Activated CD8-positive, alpha-beta memory T cell treated with anti-CD3 and anti-CD28 coated beads, Interleukin-2, amount 50 U/mL, for 24 hours (primary cell): ENCODE results near the gene ZBTB48.
"Not testable (repeated sequence)": the region's sequence is repeated elsewhere in the genome, so short reads cannot be mapped to it uniquely, and the experiment has no call there.

Source experiments
- DNase-seq: peaks from one replicate; pipeline ENCODE4 v3.0.0-alpha.2; 2020; ENCODE audit errors: extremely low read depth

Gene ZBTB48

DNA sequence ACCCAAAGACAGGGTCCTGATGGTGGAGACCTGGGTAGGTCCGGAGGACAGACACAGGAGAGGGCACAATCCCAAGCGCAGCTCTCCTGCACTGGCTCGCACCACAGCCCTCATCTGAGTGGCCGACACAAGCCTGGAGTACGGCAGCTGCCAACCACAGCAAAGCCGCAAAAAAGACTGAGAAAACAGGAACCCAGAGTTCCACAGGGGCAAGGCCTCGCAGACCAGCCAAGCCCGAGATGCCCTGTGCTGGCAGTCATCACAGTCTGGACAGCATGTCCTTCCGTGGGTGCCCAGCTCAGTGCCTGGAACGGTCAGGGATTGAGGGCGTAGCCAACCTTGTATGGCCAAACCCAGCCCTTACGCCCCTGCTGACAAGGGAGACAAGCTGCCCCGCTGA, 11.4 kb downstream of the ZBTB48 start:
- DNase-seq = no peak

DNA sequence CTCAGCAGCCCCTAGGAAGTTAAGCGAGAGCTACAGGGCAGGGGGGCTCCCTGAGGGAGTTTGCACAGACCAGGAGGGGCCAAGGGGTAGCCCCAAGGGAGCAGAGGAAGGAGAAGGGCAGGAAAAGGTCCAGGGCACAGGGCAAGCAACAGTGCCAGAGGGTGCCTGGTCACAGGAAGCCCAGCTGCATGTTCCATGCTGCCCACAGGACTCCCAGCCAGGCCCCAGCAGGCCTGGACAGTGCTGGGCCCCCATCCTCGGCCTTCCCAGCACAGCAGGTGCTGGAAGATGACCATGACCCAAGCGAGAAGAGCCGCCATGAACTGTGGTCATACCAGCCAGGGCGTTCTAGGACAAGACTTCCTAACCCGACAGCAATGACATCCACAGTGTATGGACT, 11.8 kb downstream of the ZBTB48 start:
- DNase-seq = no peak

DNA sequence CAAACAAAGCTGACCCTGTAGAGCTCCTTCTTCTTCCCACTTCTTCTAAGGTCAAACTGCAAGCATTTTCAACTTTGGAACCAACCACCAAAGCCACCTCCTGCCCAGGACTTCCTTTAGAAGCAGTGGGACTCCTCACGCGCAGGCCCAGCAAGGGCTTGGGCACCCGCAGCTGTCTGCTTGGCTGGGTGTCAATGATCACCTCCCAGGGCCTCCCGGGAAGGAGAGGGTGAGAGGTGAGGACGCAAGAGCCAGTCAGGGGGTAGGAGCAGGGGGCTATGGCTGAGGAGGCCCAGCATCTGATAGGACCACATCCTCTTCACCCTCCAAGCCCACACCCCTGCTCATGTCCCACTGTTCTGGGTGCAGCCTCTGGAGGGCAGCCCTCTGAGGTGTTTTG, 12.6 kb downstream of the ZBTB48 start:
- no peak for DNase-seq

DNA sequence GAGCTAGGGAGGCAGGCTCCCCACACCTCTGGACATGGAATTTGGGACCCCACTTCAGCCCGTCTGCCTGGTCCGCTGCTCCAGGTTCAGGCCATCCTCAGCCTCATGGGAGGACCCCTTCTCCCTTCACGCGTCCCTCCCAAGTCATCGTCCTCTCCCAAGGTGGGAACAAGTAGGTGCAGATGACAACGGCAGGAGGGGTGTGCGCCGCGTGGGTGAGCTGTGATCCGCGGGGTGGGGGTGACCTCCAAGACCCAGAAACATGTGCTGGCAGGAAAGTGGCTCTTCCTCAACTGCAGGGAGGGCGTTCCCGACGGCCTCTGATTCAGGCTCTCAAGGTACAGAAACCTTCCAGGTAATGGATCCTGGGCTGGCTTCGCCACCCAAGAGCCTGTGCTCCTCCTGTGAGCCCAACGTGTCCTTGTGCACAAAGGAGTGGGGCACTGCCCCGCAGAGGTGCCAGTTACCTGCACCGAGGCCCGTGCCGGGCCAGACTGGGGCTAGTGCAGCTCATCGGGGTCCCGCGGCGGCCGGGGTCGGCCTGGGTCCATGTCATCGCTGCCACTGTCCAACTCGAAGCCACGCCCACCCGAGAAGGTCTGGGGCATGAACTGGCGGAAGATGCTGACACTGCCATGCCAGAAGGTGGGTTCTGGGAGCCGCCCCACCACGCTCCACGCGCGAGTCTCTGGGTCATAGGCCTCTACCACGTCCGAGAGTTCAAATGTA, 13.2 kb downstream of the ZBTB48 start:
- no peak for DNase-seq

DNA sequence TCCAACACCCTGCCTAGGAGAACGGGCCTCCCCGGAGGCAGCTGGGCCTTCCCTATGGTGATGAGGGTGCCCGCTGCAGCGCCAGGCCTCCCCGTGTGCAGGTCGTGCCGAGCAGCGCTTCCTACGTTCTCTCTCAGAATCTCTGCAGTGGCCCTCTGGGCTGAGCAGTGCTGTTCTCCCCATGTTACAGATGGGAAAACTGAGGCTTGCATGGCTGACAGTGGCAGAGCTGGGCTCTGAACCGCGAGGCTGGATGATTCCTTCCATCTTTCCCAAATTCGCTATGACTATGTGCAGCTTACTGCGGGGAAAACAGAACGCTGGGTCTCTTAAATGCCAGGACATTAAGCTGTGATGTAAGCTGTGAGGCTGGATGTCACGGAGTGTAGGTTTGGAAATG, 14.0 kb downstream of the ZBTB48 start:
- no peak for DNase-seq

DNA sequence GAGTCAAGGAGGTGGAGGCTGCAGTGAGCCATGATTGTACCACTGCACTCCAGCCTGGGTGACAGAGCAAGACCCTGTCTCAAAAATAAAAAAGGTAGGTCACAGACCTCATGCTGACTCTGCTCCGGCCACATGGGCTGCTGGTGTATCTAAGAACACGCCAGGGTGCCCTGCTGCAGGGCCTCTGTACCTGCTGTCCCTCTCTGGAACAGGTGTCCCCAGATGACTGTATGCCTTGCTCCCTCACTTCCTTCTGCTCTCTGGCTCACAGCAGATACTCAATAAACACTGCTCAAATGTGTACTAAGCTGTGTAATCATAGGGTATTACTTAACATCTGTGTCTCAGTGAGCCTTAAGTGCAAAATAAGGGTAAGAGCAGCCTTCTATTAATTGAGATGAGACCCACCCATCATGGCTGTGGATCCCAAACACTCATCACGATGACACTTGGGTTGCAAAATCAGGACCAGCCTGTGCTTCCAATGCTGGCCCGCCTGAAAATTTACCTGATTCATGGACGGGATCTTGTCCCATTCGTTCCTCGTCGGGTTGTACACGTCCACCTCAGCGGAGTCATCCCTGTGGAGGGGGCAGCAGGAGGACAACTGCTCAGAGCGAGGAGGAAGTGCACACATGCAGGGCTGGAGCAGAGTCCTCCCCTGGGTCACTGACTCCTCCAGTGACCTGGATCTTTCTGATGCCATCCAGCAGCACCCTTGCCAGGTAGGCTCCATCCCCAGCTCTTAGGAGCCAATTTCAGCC, 15.4 kb downstream of the ZBTB48 start:
- DNase-seq = no peak

DNA sequence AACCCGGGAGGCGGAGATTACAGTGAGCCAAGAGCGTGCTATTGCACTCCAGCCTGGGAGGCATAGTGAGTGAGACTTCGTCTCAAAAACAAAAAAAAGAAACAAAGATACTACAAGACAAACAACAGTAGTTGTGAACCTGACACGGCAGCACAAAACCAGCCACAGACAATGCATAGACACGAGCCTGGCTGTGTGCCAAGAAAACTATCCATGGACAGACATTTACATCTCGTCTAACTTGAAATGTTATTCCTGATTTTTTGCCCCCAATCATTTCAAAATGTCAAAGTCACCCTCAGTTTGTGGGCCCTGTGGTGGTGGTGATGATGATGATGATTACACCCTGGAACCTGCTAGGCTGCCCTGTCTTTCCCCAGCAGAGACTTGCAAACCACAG, 16.6 kb downstream of the ZBTB48 start:
- no peak for DNase-seq

DNA sequence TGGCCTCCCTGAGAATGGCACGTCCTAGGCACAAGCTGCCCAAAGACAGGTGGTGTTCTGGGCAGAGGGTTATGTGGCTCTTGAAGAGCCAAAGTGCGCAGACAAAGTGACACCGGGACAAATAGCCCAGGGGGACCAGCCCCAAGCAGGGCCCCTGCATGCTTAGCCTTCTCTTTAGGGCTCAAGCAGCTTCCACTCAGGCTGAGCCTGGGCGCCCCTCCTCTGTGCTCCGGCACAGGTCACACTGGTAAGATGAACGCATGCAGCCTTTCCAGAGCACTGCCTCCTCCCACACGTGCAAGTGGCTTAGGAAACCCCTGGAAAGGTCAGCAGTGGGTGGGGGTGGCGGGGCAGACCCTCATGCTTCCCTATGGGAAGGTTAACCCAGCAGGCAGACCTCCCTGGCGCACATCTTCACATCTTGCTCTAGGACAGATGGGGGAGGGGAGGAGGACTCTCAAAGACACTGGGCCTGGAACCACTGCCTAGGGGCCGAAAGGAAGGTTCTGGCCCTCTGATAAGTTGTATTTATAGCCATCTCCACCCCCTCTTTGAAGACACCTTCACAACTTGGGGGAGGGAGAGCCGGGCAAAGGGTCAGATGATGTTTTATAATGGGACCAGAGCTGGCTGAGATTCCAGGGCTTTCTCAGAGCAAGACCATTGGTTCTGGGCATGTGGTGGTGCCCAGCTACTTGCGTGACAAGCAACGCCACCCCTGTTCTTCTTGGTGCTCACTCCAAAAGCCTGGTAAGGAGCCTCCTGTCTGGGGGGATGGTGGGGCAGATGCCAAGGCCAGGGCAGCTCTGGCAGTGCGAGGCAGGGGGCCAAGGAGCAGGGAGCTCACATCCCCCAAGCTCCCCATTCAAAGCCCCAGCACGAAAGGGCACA, 17.3 kb downstream of the ZBTB48 start:
- no peak for DNase-seq

DNA sequence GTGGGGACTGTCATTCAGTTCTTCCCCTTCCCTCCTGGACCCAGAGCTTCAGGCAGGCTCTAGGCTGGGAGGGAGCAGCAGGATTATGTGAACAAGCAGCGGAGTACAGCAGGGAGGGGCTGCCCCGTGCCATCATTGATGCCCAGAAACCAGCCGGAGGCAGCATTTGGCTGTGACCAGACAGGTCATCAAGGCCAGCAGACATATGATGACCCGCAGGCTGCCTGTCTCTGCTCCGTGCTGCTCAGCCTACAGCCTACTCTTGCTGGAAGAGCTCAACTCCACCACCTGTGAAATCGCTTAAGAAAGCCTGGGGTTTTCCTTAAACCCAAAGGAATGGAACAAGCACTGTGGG, 18.0 kb downstream of the ZBTB48 start:
- no peak for DNase-seq

DNA sequence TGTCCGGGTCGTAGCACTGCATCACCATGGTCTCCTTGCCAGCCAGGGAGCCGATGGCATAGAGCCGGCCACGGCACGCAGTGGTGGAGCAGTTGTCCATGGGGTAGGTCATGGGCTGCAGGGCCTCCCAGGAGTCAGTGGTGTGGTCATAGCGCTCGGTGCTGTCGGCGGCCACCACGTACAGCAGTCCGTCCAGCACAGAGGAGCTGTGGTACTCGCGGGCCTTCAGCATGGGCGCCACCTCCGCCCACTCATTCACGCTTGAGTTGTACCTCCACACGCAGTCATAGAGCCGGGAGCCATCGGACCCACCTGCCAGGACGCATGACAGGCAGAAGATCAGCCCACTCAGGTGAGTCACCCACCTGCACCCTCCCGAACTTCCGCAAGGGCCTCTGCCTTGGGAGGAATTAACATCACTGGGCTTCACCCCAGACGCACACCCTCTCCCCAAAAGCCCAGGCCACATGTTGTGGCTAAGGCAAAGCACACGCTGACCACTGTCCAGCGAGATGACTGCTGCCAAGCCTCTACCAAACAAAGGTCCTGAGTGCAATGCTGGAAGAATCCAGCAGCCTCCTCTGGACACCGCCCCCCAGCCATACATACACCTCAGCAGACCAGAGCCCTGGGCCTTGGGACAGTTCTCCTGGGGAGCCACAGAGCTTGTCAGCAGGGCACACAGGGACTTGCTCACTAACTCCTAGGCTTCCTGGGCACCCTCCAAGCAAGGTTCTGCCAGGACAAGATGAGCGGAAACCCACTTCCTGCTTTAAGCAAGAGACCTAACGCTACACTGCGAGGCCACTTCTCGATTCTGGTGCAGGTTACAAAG, 19.6 kb downstream of the ZBTB48 start:
- peak; percentile 23 for DNase-seq

DNA sequence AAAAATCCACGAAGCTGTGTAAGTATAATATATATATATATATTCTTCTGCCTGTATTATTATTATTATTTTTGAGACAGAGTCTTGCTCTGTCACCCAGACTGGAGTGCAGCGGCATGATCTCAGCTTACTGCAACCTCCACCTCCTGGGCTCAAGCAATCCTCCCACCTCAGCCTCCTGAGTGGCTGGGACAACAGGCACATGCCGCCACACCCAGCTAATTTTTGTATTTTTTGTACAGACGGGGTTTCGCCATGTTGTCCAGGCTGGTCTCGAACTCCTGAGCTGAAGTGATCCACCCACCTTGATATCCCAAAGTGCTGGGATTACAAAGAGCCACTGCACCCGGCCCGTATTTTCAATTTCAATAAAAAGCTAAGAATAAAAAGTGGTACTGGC, 20.2 kb downstream of the ZBTB48 start:
- not testable (repeated sequence) for DNase-seq

DNA sequence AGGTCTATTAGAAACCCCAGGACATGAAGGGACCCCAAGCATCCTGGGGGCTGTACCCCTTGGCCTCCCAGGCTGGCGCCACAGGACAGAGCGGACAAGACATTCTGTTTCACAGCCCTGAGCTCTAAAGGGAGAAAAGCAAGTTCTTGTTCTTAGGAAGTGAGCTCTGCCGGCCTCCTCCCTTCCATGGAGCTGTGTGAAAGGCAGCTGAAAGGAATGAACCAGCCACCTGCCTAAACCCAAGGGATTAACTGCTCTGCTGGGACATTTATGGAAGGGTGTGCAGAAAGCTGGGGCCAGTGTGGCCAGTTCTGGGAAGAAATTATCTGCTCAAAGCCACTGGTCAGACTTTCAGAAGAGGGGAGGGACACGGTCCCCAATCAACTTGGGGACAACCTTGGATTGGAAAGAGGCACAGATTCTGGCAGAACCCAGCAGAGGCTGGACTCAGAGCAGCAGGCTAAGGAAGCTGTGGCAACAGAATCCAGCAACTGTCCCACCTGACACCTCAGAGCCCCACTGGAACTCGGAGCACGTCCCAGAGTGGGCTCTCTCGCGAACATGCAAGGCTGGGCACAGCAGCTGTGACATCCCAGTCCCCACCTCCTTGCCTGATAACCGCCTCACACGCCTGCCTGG, 20.7 kb downstream of the ZBTB48 start:
- no peak for DNase-seq

DNA sequence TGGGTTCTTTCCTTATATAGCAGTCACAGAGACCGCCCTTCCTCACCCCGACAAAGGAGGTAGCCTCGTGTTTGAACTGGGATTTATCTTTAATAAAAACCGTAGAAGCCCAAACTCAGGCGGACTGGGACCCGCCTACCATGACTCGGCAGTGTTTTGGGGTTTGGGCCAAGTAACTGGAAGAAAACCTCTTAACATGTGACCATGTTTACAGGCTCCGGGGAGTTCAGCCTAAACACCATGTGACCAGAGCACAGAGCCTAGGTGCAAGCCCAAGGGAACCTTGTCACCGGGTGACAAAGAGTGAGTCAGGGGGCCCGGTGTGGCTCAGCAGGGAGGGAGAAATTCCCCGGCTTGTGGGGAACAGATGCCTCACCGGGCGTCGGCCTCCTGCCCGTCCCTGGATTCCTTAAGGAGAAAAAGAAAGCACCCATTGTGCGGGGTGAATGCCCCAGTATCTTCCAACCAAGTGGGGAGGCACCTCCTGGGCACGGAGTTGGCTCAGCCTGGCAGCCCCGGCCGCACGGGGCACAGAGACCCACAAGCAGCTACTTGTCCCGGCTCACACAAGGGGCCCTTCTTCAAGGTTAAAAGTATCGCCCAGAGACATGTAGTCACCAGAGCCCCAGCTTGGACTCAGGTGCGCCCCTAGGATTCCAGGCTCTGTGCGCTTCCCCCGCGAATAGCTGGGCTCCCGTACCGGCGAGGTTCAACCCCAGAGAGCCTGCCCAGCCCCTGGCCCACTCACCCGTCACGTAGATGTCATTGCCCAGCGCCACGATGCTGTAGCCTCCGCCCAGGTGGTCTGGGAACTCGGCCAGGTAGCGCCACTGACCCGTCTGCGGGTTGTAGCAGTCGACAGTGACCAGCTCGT, 21.5 kb downstream of the ZBTB48 start:
- DNase-seq = peak; percentile 67

DNA sequence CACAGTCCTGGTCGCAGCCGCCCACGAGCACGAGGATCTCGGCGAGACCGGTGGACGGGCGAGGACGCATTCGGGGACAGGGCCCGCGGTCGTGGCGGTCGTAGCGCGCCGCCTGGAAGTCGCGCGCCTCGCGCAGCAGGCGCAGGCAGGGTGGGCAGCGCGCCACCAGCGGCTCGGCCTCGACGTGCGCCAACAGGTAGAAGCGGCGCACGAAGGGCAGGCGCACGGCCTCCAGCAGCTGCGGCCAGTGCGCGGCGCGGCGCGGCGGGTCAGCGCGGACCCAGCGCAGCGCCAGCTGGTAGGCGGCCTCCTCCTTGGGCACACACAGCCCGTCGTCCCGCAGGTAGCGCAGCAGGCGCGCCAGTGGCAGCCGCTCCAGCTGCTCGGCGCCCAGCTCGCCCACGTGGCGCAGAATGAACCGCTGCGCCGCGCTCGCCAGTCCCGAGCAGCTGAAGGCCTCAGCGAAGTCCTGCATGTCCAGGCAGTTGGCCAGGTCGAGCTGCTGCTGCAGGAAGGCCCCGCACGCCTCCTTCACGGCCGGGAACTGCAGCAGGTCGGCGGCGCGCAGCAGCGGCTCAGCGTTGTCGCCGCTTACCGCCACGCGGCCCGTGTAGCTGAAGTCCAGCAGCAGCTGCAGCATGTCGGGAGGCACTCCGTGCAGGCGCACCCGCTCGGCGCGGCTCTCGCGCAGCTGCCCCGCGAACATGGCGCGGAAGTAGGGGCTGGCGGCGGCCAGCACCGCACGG, 22.3 kb downstream of the ZBTB48 start:
- DNase-seq = no peak

DNA sequence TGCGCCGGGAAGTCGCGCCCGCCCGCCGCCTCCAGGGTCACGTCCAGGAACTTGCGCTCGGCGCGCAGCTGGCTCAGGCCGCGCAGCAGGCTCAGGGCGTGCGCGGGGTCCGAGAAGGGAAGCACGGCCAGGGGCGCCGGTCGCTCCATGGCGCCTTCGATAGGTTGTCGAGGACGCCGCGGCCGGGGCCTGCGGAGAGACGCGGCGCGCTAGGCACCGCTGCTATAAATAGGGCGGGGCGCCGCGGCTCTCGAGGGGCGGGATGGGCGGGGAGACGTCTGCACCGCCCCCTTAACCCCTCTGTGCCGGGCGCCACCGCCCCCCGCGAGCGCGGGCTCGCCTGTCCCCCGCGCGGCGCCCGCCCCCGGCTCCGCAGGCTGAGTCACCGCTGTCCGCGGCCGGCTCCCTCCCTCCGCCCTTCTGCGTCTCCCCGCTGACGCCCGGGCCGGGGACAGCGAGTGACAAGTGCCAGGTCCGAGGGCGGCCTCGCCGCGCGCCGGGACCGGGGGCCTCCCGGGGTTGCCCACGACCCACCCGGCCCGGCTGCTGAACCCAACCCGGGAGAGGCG, 23.0 kb downstream of the ZBTB48 start, which contains the start of gene KLHL21:
Gene KLHL21 (minus strand): TSS at position 201 of the 569 bp plus-strand sequence. CDS start 52 bp downstream, at position 149.
- DNase-seq = peak; percentile 56

DNA sequence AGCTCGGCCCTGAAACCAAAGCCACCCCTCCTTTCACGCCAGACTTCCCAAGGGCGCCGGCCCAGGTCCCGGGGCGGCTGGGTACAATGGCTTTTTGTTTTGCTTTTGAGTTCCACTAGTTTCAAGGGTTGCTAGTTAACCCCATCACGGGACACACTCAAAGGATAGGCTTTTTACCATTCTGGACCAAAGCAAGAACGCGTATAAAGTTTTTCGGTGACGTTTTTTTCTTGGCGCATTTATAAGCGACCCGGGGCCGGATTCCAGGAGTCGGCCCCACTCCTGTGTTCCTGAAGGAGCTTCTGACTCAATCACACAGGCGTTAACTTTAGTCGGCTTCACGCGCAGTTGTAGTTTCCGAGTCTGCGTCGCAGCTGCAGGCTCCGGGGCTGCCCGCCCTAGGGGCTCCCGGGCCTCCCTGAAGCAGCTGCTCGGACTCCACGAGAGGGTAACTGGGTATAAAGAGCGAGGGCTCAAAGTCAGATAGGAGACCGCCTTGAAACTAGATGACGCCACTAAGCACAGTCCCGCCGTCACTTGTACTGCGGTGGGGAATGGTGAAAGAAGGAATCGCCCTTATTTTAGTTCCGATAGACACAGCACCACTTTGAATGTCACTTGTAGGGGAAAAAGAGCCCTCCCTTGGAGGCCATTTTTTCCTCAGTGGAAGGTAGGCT, 23.6 kb downstream of the ZBTB48 start:
- peak; percentile 20 for DNase-seq

DNA sequence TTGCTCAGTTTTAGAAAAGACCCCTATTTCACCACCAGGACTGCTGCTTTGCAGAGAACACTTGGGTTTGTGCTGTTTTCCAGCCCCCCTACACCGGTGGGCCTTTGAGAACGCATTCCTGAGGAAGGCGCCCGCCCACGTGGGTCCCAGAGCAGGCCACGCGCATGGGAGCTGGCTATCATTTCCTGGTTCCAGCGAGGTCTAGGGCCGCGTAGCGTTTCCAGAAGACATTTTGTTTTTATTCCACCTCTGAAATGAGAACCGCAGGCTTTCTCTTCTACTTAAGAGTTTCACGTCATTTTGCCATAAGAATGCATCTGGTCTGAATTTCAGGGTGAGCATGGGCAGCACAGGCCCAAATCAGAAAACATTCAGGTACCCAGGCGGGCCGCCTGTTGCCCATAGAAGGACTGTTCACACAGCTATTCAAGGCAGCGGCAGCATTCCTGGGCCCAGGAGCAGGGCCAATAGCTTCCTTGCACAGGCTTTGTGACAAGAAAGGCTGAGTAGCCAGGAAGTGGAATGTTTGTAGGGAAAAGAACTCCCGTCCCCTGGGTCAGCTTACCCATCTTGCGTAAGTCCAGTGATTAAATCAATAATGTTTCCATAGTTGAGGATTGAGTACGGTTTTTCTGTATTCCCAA, 24.2 kb downstream of the ZBTB48 start:
- DNase-seq = no peak
